Hepatocyte (in vitro differentiated cells): ENCODE data around the gene TMEM270.

ENCODE experiments used
- EZH2 ChIP-seq: fragments of 200-600 bp; sonication (generic); IDR thresholded peaks from 2 replicates; pipeline ENCODE4 v1.6.1; 2016; ENCODE audit warnings: antibody characterized with exemption, mild to moderate bottlenecking, borderline replicate concordance
- EZH2phosphoT487 ChIP-seq: fragments of 200-600 bp; sonication (generic); IDR thresholded peaks from one replicate; pipeline ENCODE4 v1.6.1; 2018; ENCODE audit warnings: antibody characterized with exemption, mild to moderate bottlenecking, low read depth, moderate library complexity; ENCODE audit not compliant: unreplicated experiment, severe bottlenecking
- TF ChIP-seq, protein P1 (sequence below): fragments of 200-600 bp; sonication (generic); IDR thresholded peaks from 2 replicates; pipeline ENCODE4 v1.5.1; 2016; ENCODE audit warnings: antibody characterized with exemption, mild to moderate bottlenecking; ENCODE audit not compliant: poor library complexity

DNA sequence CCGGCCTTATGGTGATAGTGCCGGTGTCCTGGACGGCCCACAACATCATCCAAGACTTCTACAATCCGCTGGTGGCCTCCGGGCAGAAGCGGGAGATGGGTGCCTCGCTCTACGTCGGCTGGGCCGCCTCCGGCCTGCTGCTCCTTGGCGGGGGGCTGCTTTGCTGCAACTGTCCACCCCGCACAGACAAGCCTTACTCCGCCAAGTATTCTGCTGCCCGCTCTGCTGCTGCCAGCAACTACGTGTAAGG is 29.4 kb upstream of the TMEM270 start:
- TF ChIP-seq, protein P1, sequence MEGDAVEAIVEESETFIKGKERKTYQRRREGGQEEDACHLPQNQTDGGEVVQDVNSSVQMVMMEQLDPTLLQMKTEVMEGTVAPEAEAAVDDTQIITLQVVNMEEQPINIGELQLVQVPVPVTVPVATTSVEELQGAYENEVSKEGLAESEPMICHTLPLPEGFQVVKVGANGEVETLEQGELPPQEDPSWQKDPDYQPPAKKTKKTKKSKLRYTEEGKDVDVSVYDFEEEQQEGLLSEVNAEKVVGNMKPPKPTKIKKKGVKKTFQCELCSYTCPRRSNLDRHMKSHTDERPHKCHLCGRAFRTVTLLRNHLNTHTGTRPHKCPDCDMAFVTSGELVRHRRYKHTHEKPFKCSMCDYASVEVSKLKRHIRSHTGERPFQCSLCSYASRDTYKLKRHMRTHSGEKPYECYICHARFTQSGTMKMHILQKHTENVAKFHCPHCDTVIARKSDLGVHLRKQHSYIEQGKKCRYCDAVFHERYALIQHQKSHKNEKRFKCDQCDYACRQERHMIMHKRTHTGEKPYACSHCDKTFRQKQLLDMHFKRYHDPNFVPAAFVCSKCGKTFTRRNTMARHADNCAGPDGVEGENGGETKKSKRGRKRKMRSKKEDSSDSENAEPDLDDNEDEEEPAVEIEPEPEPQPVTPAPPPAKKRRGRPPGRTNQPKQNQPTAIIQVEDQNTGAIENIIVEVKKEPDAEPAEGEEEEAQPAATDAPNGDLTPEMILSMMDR: no peak
- no peak for TF ChIP-seq EZH2phosphoT487
- TF ChIP-seq EZH2: no peak
